Psoas muscle (tissue), 8 donors: ENCODE results near the gene TAS2R1. TPM values are rescaled to one million over a fixed set of nuclear protein-coding genes. Genes with fewer than 3 reads are reported as not detected.

Experiments
- ATAC-seq, 4 donors: fragments of 200-7000 bp; cut with Tn5 transposase; one replicate each; pipeline ENCODE4 v1.9.1; 2020; ENCODE audit warnings: moderate library complexity in 3 of 4, mild to moderate bottlenecking in 2 of 4
- DNase-seq, 2 donors: peaks; one replicate each; pipeline ENCODE4 v3.0.0-alpha.2; 2020
- H3K27ac ChIP-seq: fragments of 200-600 bp; one replicate; pipeline ENCODE4 v1.8.0; 2022
- H3K27me3 ChIP-seq, 3 donors: fragments of 200-600 bp in 1 of 3; one replicate each; pipeline versions ENCODE4 v1.6.1 to v1.8.0; 2013 to 2022; ENCODE audit warnings: low read length in 2 of 3, mild to moderate bottlenecking in 2 of 3, moderate library complexity in 1 of 3; ENCODE audit not compliant: insufficient read depth in 3 of 3
- H3K36me3 ChIP-seq, 2 donors: fragments of 200-600 bp in 1 of 2; one replicate each; pipeline versions ENCODE4 v1.6.1 to v1.8.0; 2013 to 2022; ENCODE audit warnings: low read depth in 1 of 2, mild to moderate bottlenecking in 1 of 2, moderate library complexity in 1 of 2; ENCODE audit not compliant: insufficient read depth in 1 of 2
- H3K4me1 ChIP-seq: fragments of 200-600 bp; one replicate; pipeline ENCODE4 v1.8.0; 2022
- H3K4me3 ChIP-seq: fragments of 200-600 bp; one replicate; pipeline ENCODE4 v1.8.0; 2022; ENCODE audit warnings: mild to moderate bottlenecking
- H3K9me3 ChIP-seq: fragments of 200-600 bp; one replicate; pipeline ENCODE4 v1.8.0; 2022
- CTCF ChIP-seq: fragments of 200-600 bp; IDR thresholded peaks from one replicate; pipeline ENCODE4 v1.8.0; 2022; ENCODE audit warnings: antibody characterized with exemption
- WGBS, 3 donors: extraction: QIAGEN DNeasy Blood & Tissue Kit; methylation state at CpG; one replicate each; pipeline versions ENCODE4 v1.1.6 to v1.1.7; 2013; 5-methylcytosine and 5-hydroxymethylcytosine counted together
- intact Hi-C, 2 donors: fragments of 100-400 bp; cut with DNase I; formaldehyde crosslinking; loops; one replicate each; pipeline versions ENCODE4 v1.11.0 to v1.14.2; 2022
- polyA plus RNA-seq, 3 donors: library from polyadenylated mRNA; stranded (reverse); fragments of 200-250 nt; gene quantifications; one replicate each; pipeline ENCODE4 v1.2.3, GENCODE V29; 2013
- total RNA-seq, 4 donors: library from RNA; stranded (reverse); fragmentation: NEBNext Ultra II Directional in 2 of 4; extraction: Animal tissue kit (Norgen Biotek cat#: 25700) in 2 of 4; gene quantifications; one replicate each; pipeline versions ENCODE4 v1.2.1 to v1.2.4, GENCODE V29; 2021 to 2023
- donor health status: healthy with polysubstance abuse.
- donor health status: DM: no; HTN: no; CAD: no; lungs with moderate emphysema.
- donor health status: Bipolar disorder and iron deficiency.
- donor health status: healthy.
- donor health status: DM: yes; HTN: yes; CAD: no.
- donor health status: DM: no; HTN: no; CAD: no.
- donor health status: DM: no; HTN: no; CAD: no.
- donor health status: DM: yes; HTN: yes; CAD: no.

Gene TAS2R1
- total and polyA plus RNA-seq, 7 donors = not detected

DNA sequence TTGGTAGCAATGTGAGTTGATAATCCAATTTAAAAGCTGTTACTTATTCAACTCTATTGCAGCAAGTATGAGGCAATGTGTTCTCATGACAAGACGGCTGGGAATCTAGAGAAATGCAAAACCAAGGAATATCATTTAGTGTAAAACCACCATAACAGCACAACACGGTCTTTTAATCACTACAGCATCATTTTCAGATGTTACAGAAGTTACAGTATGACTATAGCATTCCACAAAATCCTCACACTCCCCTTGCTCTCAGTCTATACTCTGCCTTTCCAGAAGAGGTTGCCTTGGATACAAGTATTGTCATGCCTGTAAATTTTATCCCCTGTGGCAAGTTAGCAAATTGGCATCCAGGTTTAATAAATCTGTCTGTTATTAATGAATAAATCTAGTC, 28.6 kb upstream of the TAS2R1 start:
- Histone ChIP-seq H3K9me3 (no peaks in the 10 kb centered on the region), H3K4me1 (no peaks in the 10 kb centered on the region), H3K4me3 (no peak overlapping the region), H3K27ac (no peak overlapping the region), H3K27me3 (no peaks in the 10 kb centered on the region), H3K36me3 (no peaks in the 10 kb centered on the region)
- intact Hi-C loops = no loop called here
- DNase-seq (no peak), ATAC-seq (no peak)
- WGBS, 3 donors = 41 to 46% (median 45%) methylated on average over 2 of the region's 2 CpGs
- no peak for TF ChIP-seq CTCF

DNA sequence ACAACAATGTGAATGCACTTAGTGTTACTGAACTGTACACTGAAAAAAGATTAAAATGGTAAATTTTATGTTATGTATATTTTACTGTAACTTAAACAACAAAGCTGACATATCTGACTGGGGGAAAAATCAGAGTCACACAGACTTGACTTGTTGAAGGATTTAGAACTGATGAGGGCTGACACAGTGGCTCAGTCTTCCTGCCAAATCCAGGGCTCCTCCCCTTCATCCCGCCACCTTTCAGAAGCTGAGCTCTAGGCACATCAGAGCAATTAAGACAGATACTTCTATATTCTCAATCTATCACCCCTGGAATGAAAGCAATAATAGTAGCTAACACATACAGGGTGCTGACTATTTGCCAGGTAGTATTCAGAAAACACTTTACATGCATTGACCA, 27.7 kb upstream of the TAS2R1 start:
- no peaks in the 10 kb centered on the region for H3K36me3 ChIP-seq
- 78 to 87% (median 82%) methylated on average over 1 of the region's 1 CpG for whole genome bisulfite sequencing, 3 donors
- H3K4me3 ChIP-seq = no peak overlapping the region
- DNase-seq (no peak), ATAC-seq (no peak)
- intact Hi-C loops = no loop called here
- TF ChIP-seq CTCF = no peak
- no peaks in the 10 kb centered on the region for H3K4me1 ChIP-seq
- H3K27ac ChIP-seq = no peak overlapping the region
- H3K9me3 ChIP-seq = no peaks in the 10 kb centered on the region
- H3K27me3 ChIP-seq = no peaks in the 10 kb centered on the region

DNA sequence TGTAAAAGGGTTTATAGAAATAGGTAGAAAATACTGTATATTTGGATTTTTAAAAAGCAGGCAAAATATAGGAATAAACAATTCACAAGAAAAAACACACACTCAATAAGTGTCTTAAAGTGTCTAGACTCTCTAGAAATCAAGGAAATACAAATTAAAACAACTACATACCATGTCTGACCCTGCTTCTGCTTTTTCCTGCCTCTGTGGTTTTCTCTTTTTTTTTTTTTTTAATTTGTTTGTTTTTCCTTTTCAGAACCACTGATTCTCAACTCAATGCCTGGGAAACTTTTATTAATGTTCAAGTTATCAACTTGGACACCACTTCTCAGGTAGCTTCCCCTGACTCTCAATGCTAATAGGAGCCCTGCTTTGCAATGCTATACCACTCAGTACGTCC, 25.5 kb upstream of the TAS2R1 start:
- no peaks in the 10 kb centered on the region for H3K36me3 ChIP-seq
- H3K4me3 ChIP-seq = no peak overlapping the region
- no peaks in the 10 kb centered on the region for H3K27me3 ChIP-seq
- 86 to 93% (median 88%) methylated on average over 1 of the region's 1 CpG for whole genome bisulfite sequencing, 3 donors
- H3K4me1 ChIP-seq = no peaks in the 10 kb centered on the region
- DNase-seq = no peak
- TF ChIP-seq CTCF = no peak
- intact Hi-C loops = no loop called here
- no peaks in the 10 kb centered on the region for H3K9me3 ChIP-seq
- no peak overlapping the region for H3K27ac ChIP-seq
- no peak for ATAC-seq

DNA sequence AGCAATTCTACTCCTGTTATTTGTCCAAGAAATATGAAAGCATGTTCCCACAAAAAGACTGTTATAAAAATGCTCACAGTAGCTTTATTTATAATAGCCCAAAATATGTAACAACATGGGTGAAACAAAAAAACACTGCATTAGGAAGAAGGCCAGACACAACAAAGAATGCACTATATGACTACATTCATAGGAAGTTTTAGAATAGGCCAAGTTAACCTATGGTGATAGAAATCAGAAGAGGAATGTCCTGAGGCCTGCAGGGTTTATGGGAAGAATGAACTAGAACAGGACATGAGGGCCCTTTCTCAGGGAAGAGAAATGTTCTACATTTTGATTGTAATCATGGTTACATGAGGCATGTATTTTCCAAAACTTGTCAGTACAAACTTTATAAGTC, 24.7 kb upstream of the TAS2R1 start:
- no peaks in the 10 kb centered on the region for H3K27me3 ChIP-seq
- DNase-seq (no peak), ATAC-seq (no peak)
- H3K36me3 ChIP-seq = no peaks in the 10 kb centered on the region
- no peaks in the 10 kb centered on the region for H3K4me1 ChIP-seq
- H3K9me3 ChIP-seq = no peaks in the 10 kb centered on the region
- no peak for TF ChIP-seq CTCF
- no peak overlapping the region for H3K27ac ChIP-seq
- H3K4me3 ChIP-seq = no peak overlapping the region
- intact Hi-C loops = no loop called here

GRCh38 chr5:9653811-9654210, 23.7 kb upstream of the TAS2R1 start:
- no peaks in the 10 kb centered on the region for H3K27me3 ChIP-seq
- ATAC-seq = peak; percentile 87 to 97 (median 88)
- peak; percentile 31 to 60 for DNase-seq
- intact Hi-C loops = no loop called here
- no peak overlapping the region for H3K4me3 ChIP-seq
- no peaks in the 10 kb centered on the region for H3K4me1 ChIP-seq
- H3K36me3 ChIP-seq = no peaks in the 10 kb centered on the region
- TF ChIP-seq CTCF = no peak
- H3K27ac ChIP-seq = no peak overlapping the region
- 26 to 40% (median 35%) methylated on average over 2 of the region's 2 CpGs for WGBS, 3 donors
- no peaks in the 10 kb centered on the region for H3K9me3 ChIP-seq
